GM12878 (cell line): Measurements from ENCODE around the gene CAB39L.

Experiments used
- MAX ChIP-seq: IDR thresholded peaks from 2 replicates; pipeline ENCODE4 v1.6.1; 2012; ENCODE audit warnings: low read depth, low read length, improper control_type of control experiment
- NRF1 ChIP-seq: conservative IDR thresholded peaks from 2 replicates; pipeline ENCODE4 v1.6.1; 2011; ENCODE audit warnings: mild to moderate bottlenecking, low read depth, low read length, improper control_type of control experiment
- SRF ChIP-seq, 2 experiments: IDR thresholded peaks; 2 replicates each; pipeline ENCODE4 v1.6.1; 2011; ENCODE audit warnings: low read depth in 2 of 2, low read length in 2 of 2, mild to moderate bottlenecking in 1 of 2, moderate library complexity in 1 of 2
- TF ChIP-seq, protein P1 (sequence below): fragments of 450-650 bp; IDR thresholded peaks from 2 replicates; pipeline ENCODE4 v1.6.1; 2017; ENCODE audit warnings: mild to moderate bottlenecking, low read depth, inconsistent platforms; ENCODE audit not compliant: poor library complexity, severe bottlenecking

- TF ChIP-seq MAX (no peak), SRF (IDR thresholded peaks at IDR 0.05; ENCODE audit: low read depth in 2 of 2, low read length in 2 of 2) (no peak), NRF1 (no peak)
- TF ChIP-seq, protein P1, sequence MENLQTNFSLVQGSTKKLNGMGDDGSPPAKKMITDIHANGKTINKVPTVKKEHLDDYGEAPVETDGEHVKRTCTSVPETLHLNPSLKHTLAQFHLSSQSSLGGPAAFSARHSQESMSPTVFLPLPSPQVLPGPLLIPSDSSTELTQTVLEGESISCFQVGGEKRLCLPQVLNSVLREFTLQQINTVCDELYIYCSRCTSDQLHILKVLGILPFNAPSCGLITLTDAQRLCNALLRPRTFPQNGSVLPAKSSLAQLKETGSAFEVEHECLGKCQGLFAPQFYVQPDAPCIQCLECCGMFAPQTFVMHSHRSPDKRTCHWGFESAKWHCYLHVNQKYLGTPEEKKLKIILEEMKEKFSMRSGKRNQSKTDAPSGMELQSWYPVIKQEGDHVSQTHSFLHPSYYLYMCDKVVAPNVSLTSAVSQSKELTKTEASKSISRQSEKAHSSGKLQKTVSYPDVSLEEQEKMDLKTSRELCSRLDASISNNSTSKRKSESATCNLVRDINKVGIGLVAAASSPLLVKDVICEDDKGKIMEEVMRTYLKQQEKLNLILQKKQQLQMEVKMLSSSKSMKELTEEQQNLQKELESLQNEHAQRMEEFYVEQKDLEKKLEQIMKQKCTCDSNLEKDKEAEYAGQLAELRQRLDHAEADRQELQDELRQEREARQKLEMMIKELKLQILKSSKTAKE: no peak
Measured at GRCh38 chr13:49400755-49401659, 42.9 kb downstream of the CAB39L start.
